HG03108 (cell line): ENCODE measurements around the gene AP1B1.

ENCODE experiments used
- ATAC-seq: cut with Tn5 transposase; IDR thresholded peaks from one replicate; pipeline ENCODE4 v1.9.1; 2021; ENCODE audit warnings: moderate library complexity; ENCODE audit not compliant: unreplicated experiment

Gene AP1B1

DNA sequence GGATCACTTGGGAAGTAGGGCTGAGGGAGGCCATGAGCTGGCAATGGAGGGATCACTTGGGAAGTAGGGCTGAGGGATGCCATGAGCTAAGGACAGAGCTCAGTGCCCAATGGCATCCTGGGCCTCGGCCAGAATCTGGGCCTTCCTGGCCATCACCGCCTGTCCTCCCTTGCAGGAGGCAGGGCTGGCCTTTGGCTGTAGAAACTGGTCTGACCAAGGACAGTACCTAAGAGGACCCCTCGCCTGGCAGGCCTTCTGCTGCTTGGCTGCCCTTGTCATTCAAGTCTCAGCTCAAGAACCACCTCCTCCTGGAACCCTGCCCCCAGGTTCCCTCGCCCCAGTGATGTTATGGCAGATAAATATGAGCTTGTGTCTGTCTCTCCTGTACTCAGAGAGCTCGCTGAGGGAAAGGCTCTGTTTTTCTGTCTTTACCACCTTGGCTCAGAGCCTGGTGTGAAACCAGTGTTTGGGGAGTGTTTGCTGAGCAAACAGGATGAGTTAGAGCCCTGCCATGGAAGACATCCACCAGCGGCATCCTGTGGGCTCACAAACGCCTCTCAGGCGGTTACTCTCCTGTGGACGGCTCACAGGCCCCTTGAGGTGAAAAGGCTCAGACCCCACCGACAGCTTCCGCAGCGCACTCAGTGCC lies 53.5 kb downstream of the AP1B1 start:
- ATAC-seq: no peak

DNA sequence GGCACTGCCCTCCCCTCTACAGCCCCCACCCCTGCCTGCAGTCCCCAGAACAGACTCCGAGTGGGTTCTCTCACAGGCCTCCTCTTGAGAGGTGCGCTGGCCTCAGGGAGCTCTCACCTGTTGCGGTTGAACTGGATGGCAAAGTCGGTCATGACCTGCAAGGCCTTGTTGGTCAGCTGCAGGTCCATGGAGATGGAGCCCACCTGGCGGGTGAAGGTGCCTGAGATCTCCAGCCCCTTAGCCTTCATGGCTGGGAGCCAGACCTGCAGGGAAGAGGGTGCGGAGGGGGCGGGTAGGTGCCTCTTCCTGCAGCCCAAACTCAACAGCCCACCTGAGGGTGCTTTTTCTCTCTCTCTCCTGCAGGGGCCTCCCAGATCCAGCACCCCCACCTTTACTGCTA lies 54.2 kb downstream of the AP1B1 start:
- ATAC-seq: no peak

DNA sequence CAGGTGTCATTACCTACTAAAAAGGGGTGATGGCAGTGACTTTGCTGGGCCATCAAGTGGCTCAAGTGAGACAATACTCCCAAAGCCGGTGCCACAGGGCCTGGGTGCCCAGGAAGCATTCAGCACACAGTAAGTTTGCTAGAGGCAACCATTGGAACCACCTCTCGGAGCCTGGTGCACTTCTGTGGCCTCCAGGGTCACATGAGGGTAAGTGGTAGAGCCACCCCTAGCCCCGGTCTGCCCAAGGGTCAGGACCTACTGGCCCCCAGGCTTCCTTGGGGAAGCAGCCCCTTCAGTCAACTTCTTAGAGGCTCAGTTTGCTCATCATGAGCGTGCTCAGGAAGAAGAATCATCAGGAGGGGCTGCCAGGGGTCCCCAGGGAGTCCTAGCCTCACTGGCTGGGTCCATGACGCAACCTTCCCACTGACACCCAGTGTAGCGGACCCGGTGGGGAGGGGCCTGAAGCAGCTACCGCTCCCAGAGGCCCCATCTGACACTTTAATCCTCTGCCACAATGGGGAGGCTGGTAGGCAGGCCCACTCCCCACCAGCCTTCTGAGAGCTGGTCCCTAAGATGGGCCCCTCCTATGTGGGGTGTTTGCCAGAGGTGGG lies 55.4 kb downstream of the AP1B1 start:
- no peak for ATAC-seq

GRCh38 chr22:29331658-29332300 lies 56.6 kb downstream of the AP1B1 start:
- ATAC-seq: no peak

DNA sequence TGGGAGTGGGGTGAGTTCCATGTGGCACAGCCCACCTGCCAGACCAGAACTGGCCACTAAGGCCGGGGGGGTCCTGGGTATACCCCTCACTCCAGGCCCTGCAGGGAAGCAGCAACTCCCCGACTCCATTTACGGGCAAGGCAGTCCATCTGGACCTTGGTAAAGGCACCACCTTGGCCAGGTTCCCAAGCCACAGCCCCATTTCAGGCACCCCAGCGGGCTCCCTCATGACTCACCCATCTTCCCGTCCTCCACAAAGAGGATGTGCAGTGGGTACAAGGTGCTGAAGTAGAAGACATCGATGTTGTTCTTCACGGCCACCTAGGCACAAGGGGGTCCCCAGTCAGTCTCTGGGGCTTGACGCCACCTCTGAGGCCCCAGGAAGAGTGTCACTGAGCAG lies 57.2 kb downstream of the AP1B1 start:
- no peak for ATAC-seq

DNA sequence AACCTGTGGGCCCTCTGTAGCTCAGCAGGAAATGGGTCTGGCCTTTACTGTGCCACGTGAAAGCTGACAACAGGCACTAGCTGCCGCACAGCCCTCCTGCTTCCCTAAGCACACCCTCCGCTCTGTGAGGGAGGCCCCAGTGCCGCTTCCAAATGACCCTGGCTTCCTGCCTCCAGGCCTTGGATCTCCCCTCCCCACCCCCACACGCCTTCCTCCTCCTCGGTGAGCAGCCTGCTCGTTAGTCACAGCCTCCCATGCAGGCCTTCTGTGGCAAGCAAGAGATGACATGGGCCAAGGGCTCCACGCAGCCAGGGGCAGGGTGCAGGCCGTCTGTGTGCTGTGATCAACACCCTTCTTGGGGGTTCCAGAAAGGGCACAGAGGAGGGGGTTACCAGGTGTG lies 57.6 kb downstream of the AP1B1 start:
- ATAC-seq: no peak

- ATAC-seq: no peak
Measured at GRCh38 chr22:29330291-29330690, 58.1 kb downstream of the AP1B1 start.

DNA sequence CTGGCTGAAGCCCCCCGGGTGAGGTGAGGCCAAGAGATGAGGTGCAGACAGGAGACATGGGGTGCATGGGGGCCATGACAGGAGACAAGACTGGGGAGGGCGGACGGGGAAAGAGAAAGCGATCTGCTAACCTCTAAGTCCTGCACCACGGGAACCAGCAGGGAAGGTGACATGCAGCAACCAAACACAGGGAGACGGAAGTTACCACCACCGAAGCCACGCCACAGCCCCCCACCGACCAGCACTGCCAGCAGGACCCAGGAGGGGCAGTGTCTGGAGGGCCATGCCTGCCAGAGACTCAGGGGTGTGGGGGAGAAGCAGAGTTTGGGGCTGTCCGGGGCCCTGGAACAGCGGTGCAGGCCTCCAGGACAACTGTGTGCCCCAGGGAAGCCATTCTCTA lies 58.8 kb downstream of the AP1B1 start:
- no peak for ATAC-seq

GRCh38 chr22:29328566-29329500 lies 59.5 kb downstream of the AP1B1 start:
- ATAC-seq: no peak

DNA sequence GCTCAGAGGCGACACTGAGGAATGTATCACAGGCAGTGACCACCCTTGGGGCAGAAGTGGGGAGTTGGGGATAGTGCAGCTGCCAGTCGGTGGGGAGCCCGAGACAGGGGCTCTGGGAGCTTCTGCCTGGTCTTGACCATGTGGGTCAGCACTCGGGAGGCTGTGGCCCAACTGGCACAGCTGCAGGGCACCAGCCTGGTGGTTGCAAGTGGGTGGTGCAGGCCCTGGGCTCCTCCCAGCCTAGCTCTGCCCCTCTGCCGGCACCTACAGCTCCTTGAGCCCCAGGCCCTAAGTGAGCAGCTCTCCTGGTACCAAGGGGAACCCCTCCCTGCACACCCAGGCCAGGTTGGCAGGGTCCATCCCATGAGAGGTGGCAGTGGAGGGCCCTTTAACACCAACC lies 60.3 kb downstream of the AP1B1 start:
- no peak for ATAC-seq

DNA sequence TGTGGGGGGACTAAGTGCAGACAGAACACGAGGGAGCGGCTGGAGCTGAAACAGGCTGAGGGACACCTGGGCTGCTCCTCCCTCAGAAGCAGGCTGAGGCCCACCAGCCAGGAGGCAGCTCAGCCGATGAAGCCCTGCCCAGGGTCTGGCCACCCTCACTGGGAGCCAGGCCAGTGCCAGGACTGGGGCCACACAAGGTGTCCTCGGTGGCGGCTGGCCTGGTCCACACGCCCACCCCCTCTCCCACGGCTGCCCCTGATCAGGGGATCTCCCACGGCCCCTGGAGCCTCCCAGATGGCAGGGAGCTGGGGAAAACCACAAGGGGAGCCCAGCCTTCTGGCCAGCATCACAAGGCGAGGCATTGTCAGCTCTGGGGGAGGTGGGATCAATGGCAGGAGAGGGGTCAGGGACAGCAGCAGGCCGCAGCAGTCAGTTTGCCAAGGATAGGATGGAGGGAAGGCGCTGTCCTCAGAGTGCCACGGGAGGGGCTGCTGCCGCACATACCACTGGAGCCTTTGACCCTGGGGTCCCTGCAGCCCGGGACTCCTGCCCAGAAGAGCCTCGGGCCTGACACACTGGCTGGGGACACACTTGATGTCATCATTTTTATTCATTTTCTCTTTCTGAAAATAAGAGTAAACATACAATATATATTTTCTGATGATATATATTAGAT lies 61.1 kb downstream of the AP1B1 start:
- no peak for ATAC-seq

DNA sequence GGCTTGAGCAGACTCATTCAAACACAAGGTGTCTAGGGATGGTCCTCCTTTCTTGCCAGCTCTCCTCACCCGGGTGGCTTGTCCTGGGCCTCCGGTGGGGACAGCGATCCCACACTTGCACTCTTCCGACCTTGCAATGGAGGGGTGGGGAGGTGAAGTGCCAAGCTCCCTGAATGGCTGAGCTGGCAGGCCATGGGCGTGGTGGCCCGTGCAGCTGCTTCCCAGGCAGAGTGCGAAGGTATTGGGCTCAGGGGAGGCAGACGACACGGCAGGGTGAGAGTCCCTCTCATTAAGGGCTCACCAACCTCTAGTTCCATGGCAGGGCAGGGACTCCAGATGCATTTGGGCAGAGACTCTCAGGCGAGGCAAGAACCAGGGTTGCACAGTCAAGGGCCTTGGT lies 61.9 kb downstream of the AP1B1 start:
- ATAC-seq: no peak

GRCh38 chr22:29325785-29326315 lies 62.5 kb downstream of the AP1B1 start:
- no peak for ATAC-seq

DNA sequence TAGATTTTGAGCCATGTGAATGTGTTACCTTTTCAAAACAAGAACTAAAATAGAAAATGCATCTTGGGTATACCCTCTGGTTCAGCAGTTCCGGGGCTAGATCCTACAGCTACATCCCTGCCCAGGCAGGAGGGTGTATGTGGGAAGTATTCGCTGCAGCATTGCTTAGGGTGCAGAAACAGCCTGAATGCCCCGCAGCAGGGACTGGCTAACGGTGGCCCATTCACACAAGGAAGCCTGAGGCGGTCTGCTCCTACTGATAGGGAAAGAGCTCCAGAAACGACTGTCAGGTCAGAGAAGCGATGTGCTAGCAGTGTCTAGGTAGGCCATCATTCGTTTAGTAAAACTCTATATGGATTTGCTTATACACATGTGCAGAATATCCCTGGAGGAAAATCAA lies 63.0 kb downstream of the AP1B1 start:
- ATAC-seq: no peak

- no peak for ATAC-seq
Measured at GRCh38 chr22:29323641-29324040, 64.7 kb downstream of the AP1B1 start.

- ATAC-seq: no peak
Measured at GRCh38 chr22:29320546-29320945, 67.8 kb downstream of the AP1B1 start.

- no peak for ATAC-seq
Measured at GRCh38 chr22:29319072-29319471, 69.3 kb downstream of the AP1B1 start.

DNA sequence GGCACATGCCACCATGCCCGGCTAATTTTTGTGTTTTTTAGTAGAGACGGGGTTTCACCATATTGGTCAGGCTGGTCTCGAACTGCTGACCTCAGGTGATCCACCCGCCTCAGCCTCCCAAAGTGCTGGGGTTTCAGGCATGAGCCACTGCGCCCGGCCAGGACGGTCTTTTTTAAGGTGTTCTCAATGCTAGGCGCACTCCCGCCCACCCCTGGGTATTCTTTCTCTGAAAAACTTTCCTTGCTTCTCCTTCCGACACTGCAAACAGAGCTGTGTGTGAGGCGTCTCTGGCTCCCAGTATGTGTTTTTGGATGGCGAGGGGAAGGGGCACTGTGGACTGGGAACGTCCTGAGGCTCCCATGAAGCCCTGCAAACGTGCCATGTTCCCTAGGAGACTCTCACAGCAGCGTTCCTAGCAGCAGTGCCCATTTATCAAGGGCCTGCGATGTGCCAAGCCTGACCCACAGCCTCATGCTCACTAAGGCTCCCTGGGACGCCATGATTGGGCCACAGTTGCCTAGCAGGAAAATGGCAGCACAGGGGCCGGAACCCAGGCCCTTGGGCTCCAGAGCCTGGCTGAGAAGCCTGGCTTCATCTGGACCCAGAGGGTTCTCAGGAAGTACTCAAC lies 70.4 kb downstream of the AP1B1 start:
- ATAC-seq: no peak

- no peak for ATAC-seq
Measured at GRCh38 chr22:29316141-29316828, 72.1 kb downstream of the AP1B1 start.
